Inflammatory macrophage (primary cell): ENCODE measurements around the gene RPL31.

Experiments
- DNase-seq, 2 donors: peaks; one replicate each; pipeline ENCODE4 v3.0.0-alpha.2; 2020 to 2022

The RPL31 gene

GRCh38 chr2:100997509-100998234 lies 4.4 kb upstream of the RPL31 start:
- no peak for DNase-seq

- no peak for DNase-seq
Observed at GRCh38 chr2:100998235-100998573, 3.9 kb upstream of the RPL31 start.

- DNase-seq, result no peak
Observed at GRCh38 chr2:100999995-101000394, 2.1 kb upstream of the RPL31 start.

DNA sequence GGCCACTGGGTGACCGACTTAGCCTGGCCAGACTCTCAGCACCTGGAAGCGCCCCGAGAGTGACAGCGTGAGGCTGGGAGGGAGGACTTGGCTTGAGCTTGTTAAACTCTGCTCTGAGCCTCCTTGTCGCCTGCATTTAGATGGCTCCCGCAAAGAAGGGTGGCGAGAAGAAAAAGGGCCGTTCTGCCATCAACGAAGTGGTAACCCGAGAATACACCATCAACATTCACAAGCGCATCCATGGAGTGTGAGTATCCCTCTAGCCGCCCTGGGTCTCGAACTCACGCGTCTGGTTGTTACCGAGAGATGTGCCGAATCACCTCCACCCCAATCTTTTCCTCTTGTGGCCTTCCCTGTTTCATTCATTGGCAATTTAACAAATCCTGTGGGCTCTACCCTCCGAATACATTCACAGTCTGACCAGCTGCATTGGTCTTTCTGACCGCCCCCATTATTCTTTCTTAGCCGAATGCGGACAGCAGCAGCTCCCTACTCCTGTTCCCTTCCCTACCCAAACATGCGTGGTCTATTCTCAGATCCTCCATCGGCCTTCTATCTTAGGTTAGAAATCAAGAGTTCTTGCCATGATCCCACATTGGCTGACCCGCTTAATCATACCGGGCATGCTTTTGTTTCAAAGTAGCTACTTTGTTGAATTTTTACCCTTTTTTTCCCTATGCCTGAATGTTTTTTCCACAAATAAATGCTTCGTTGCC lies 631 bp downstream of the RPL31 start:
- DNase-seq, result peak in 1 of 2 donors; percentile 29

DNA sequence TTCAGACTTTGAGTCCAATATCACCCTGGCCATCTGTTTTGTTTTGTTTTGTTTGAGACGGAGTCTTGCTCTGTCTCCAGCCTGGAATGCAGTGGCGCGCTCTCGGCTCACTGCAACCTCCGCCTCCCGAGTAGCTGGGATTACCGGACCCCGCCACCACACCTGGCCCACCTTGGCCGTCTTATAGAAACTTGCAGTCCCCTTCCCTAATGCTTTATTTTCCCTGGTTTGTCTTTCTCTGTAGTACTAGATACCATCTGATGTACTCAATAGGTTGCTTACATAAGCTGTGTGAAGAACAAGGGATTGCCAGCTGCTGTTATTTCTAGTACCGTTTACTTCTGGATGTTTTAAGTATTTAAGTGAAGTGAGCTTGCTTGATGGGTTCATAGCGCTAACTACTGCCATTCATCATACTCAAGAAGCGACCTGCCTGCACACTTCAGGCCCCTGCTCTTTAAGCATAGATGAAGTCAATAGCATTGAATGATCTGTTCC lies 1.2 kb downstream of the RPL31 start:
- no peak for DNase-seq

- no peak for DNase-seq
Observed at GRCh38 chr2:101004620-101005325, 2.7 kb downstream of the RPL31 start.

DNA sequence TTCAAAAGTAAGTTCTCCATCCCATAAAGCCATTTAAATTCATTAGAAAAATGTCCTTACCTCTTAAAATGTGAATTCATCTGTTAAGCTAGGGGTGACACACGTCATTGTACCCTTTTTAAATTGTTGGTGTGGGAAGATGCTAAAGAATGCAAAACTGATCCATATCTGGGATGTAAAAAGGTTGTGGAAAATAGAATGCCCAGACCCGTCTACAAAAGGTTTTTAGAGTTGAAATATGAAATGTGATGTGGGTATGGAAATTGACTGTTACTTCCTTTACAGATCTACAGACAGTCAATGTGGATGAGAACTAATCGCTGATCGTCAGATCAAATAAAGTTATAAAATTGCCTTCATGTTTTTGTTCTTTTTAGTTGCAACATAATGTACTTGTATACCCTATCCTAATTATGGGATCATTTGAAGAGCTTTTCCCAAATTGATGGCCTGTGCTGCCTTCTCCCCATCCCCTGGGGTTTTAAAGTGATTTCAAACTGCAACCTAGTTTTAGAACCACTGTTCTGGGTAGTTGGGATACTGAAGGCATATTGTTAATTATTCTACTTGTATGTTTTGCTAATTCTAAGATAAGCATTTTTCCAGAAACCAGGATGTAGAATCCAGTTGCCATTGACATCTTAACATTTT lies 4.1 kb downstream of the RPL31 start:
- DNase-seq, result no peak

GRCh38 chr2:101007415-101008345 lies 5.6 kb downstream of the RPL31 start:
- DNase-seq, result no peak

DNA sequence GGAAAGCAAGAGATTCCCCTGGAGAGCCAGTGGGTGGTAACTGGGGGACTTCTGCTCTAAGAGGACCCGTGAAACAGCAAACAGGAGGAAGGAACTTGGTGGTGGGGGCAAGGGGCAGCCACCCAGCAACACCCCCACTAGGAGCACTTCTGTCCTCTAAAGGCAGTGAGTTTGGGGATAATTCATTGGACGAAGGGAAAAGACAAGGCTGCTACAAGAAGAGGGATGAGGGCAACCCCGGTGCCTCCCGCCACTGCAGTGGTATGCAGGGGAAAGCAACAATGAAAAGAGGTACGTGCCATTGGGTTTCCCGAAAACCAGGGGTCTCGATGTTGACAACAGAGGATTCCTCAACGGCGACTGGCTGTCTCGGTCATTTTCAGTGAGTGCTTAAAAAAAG lies 9.1 kb downstream of the RPL31 start:
- DNase-seq, result no peak

DNA sequence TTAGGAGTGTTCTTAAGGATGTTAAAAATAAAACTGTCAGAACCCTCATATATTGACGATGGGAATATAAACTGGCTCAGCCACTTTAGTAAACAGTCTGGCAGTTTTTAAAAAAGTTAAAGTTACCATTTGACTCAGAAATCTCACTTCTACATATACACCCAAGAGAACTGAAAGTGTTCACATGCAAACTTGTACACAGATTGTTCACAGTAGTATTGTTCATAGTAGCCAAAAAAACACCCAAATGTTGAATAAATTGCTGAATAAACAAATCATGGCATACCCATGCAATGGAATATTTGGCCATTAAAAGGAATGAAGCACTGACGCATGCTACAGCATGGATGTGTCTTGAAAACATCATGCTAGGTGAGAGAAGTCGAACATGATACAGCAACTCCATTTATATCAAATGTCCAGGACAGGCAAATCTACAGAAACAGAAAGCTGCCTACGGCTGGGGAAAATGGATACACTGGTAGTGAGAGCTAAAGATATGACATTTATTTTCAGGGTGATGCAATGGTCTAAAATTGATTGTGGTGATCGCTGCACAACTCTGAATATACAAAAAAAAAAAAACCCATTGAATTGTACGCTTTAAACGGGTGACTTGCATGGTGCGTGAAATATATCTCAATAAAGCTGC lies 10.1 kb downstream of the RPL31 start:
- no peak for DNase-seq

- peak; percentile 50 to 75 for DNase-seq
Observed at GRCh38 chr2:101012706-101013181, 10.7 kb downstream of the RPL31 start.

- no peak for DNase-seq
Observed at GRCh38 chr2:101014264-101014857, 12.3 kb downstream of the RPL31 start.

DNA sequence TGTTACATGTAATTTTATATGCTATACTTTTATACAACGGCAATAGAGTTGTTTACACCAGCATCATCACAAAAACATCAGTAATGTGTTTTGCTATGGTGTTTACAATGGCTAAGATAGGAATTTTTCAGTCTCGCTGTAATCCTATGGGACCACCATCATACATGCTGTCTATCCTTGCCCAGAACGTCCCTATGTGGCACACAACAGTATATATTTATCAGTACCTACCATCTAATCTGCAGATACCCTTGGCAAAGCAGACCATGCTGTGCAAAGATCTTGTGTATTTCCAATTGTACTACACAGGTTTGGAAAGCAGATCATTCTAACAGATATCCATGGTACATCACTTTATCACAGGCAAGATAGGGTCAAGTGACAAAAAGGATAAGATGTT lies 15.3 kb downstream of the RPL31 start:
- no peak for DNase-seq

DNA sequence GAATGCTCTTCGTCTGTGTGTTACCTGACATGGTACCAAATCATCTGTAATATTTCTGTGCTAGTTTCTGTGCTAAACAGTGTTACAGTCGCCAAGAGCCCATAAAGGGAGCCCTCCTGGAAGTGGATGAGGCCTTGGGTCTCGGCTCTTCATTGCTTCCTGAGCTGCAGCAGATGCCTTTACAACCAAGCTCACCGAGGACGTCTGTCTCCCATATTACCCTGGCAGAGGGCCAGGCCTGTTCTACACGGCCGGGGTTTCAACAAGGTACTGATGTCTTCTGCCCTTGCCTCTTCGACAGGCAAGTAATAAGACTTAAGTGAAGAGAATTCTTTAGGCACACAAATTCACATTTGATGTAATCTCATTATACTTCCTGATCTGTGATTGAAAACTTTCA lies 16.8 kb downstream of the RPL31 start:
- no peak for DNase-seq

GRCh38 chr2:101022221-101022620 lies 20.1 kb downstream of the RPL31 start:
- no peak for DNase-seq

- no peak for DNase-seq
Observed at GRCh38 chr2:101023327-101024107, 21.4 kb downstream of the RPL31 start.

DNA sequence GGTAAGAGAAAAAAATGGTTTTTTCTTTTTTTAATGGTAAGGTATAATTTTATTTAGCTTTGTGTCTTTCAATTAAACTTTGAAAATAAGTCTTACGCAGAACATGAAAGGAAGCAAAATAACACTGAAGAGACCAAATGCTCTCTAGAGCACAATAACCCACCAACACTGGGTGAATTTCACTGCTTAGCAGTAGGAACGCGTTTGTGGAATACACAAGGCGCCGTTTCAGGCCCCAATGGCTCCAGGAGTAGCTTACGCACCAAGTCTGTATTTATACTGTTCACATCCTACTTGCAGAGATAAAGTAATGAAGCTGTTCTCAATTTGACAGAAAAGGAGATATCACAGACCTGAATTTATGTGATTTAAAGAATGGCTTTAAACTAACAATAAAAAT lies 23.5 kb downstream of the RPL31 start:
- DNase-seq, result no peak

DNA sequence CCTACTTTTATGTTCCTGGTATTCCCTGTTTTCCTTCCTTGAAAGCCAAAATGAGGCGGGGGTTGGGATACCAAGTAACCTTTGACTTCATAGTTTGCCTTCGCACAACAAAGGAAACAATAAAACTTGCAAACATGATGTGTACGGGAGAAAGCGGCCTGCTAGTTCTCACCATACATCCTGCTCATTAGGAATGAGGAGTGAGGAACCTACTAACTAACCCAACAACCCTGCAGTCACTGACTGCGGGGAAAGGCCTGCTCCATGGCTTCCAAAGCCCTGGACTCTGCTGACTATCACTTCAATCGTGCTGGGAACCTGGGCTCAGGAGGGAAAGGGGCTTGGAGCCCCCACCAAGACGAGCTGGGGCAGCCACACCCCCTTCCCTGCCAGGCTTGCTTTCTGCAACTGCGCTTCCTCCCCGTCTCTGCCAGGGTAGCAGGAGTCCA lies 24.2 kb downstream of the RPL31 start:
- no peak for DNase-seq

- DNase-seq, result no peak
Observed at GRCh38 chr2:101026923-101027469, 24.9 kb downstream of the RPL31 start.

- DNase-seq, result no peak
Observed at GRCh38 chr2:101027852-101028251, 25.8 kb downstream of the RPL31 start.
